UCSD-AML1 (cell line): ENCODE measurements around the gene GPR142.

Experiments used
- DNase-seq: peaks from one replicate; lab custom pipeline; 2025; ENCODE audit not compliant: unreplicated experiment; lab: John Stamatoyannopoulos, UW

GPR142 gene

GRCh38 chr17:74417178-74418045 lies 50.1 kb downstream of the GPR142 start:
- DNase-seq, result no peak

- no peak for DNase-seq
Observed at GRCh38 chr17:74419928-74420411, 52.7 kb downstream of the GPR142 start.
